Stimulated activated CD8-positive, alpha-beta memory T cell treated with anti-CD3 and anti-CD28 coated beads, Interleukin-12 subunit alpha, Interleukin-12 subunit beta, amount 100 ng/mL, for 24 hours (primary cell): Measurements from ENCODE around the gene LRRC59.
A peak's percentile ranks its signal among the peaks of the same experiment; 100 is the strongest.
"Not testable (repeated sequence)": the region's sequence is repeated elsewhere in the genome, so short reads cannot be mapped to it uniquely, and the experiment has no call there.

Experiments used
- DNase-seq: peaks from one replicate; pipeline ENCODE4 v3.0.0-alpha.2; 2020; ENCODE audit errors: extremely low read depth

Gene LRRC59

GRCh38 chr17:50347117-50347893 is 50.0 kb downstream of the LRRC59 start:
- DNase-seq: no peak

DNA sequence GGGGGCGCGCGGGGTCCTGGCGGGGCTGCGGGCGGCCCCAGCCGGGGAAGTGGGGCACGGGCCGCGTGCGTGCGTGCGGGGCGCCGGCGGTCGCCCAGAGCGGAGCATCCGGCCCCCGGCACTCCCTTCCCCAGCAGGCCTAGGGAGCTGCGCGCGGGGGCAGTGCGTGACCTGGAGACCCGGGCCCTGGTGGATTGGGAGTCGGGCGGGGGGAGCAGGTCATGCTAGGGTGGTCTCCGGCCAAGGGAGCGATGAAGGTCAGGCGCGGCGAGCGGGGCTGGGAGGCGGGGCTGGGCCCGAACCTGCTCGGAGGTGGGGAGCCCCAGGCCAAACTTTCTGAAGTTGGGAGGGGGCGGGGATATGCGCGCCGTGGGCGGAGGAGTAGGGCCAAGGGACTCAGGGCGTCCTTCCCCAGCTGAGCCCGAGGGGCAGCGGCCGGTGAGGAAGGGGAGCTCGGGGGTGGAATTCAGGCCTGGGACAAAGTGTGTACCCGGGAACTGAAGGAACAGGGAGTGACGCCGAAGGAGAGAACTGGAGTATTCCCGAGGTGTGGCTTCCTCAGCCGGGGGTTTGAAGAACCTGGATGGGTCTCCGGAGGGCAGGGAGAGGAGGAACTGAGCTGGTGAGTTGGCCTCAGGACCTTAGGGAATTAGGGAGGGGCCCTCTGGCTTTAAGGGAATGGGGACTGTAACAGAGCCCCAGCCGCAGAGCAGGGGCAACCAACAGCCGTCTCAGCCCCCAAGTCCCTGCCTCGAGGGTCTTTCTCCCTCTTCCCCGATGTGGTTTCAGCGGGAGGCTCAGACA is 50.8 kb downstream of the LRRC59 start:
- DNase-seq: peak; percentile 7

- DNase-seq: peak; percentile 76
Observed at GRCh38 chr17:50345432-50346312, 51.7 kb downstream of the LRRC59 start, which contains the start of gene XYLT2. Gene XYLT2 (plus strand): TSS chr17:50346126. CDS start chr17:50346141, 15 bp downstream.

GRCh38 chr17:50344731-50345365 is 52.5 kb downstream of the LRRC59 start:
- no peak for DNase-seq

- no peak for DNase-seq
Observed at GRCh38 chr17:50339381-50339780, 57.9 kb downstream of the LRRC59 start.

- DNase-seq: no peak
Observed at GRCh38 chr17:50338645-50339044, 58.7 kb downstream of the LRRC59 start.

DNA sequence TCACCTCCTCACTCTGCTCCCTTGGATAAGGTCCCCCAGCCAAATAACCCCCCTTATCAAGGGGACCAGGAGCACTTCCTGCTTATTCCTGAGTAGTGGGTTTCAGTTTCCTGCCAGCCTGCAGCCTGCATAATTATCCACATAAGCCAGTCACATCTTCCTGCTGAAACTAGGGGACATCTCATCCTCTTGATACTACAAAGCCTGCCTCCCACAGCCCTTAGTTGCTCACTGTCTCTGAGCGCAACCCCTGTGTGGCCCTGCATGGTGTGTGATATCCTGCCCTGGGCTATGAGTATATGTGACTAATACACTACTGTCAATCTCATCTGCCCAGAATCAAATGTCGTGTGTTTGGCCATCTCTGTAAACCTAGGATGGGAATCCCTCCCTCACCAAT is 59.4 kb downstream of the LRRC59 start:
- no peak for DNase-seq

DNA sequence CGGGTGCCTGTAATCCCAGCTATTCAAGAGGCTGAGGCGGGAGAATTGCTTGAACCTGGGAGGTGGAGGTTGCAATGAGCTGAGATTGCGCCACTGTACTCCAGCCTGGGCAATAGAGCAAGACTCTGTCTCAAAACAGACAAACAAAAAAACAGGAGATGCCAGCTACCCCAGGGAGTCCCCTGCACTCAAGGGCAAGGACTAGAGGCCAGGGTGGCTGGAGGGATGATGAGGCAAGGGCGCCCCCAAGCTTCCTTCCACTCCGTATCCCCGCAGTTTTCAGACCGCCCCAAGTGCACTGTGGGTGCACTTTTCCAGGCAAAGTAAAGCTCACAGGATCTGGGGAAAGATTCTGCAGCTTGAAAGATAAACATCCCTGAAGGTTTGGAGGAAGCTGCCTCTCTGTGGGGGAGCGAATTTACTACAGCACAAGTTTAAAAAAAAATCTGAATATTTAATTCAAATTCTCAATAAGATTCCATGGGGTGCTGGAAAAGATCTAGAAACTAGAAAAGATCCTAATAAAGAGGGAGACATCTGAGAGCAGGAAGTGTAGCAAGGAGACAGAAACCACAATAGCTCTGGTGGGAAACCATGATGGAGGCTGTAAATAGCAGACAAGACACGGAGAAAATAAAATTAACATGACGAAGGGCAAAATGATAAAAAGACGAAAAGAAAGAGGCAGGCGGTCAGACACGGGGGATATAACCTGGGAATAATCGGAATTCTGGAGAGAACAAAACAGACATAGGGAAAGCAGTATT is 63.8 kb downstream of the LRRC59 start:
- DNase-seq: not testable (repeated sequence)

- no peak for DNase-seq
Observed at GRCh38 chr17:50332196-50332595, 65.1 kb downstream of the LRRC59 start.
